HEK293T (cell line): ENCODE results near the gene SDC4.

Experiments
- CTCF ChIA-PET: fragments of 350-600 bp; formaldehyde crosslinking; extraction: SDS; loops from one replicate; lab custom pipeline; 2021; ENCODE audit warnings: antibody characterized with exemption, inconsistent platforms; lab: Yijun Ruan, JAX
- POLR2A ChIA-PET: fragments of 350-600 bp; formaldehyde crosslinking; extraction: SDS; loops from one replicate; lab custom pipeline; 2020; ENCODE audit warnings: antibody characterized with exemption, inconsistent platforms; lab: Yijun Ruan, JAX
- DNase-seq: peaks from one replicate; pipeline ENCODE4 v3.0.0; 2012; ENCODE audit warnings: mixed read lengths; ENCODE audit errors: extremely low spot score
- ARNT ChIP-seq: fragments of 450-650 bp; IDR thresholded peaks from 2 replicates; pipeline ENCODE4 v1.6.1; 2017; ENCODE audit warnings: mild to moderate bottlenecking
- BHLHE40 ChIP-seq: fragments of 450-650 bp; IDR thresholded peaks from 2 replicates; pipeline ENCODE4 v1.6.1; 2016; ENCODE audit warnings: mild to moderate bottlenecking, moderate library complexity, borderline replicate concordance
- CTBP1 ChIP-seq: fragments of 450-650 bp; IDR thresholded peaks from 2 replicates; pipeline ENCODE4 v1.6.1; 2016; ENCODE audit warnings: borderline replicate concordance
- ELF4 ChIP-seq: fragments of 450-650 bp; IDR thresholded peaks from 2 replicates; pipeline ENCODE4 v1.6.1; 2017; ENCODE audit warnings: antibody characterized with exemption
- FOXA1 ChIP-seq: fragments of 450-650 bp; IDR thresholded peaks from 2 replicates; pipeline ENCODE4 v1.6.1; 2016; ENCODE audit warnings: mild to moderate bottlenecking
- FOXK2 ChIP-seq: fragments of 450-650 bp; IDR thresholded peaks from 2 replicates; pipeline ENCODE4 v1.6.1; 2016; ENCODE audit warnings: mild to moderate bottlenecking
- FOXM1 ChIP-seq: fragments of 450-650 bp; IDR thresholded peaks from 2 replicates; pipeline ENCODE4 v1.6.1; 2017; ENCODE audit warnings: mild to moderate bottlenecking, borderline replicate concordance
- HDGF ChIP-seq: fragments of 450-650 bp; IDR thresholded peaks from 2 replicates; pipeline ENCODE4 v1.6.1; 2017; ENCODE audit warnings: antibody characterized with exemption, borderline replicate concordance
- L3MBTL2 ChIP-seq: fragments of 450-650 bp; conservative IDR thresholded peaks from 2 replicates; pipeline ENCODE4 v1.6.1; 2016; ENCODE audit warnings: mild to moderate bottlenecking
- LEF1 ChIP-seq: fragments of 450-650 bp; IDR thresholded peaks from 2 replicates; pipeline ENCODE4 v1.6.1; 2017; ENCODE audit warnings: mild to moderate bottlenecking, borderline replicate concordance
- NFRKB ChIP-seq: fragments of 450-650 bp; IDR thresholded peaks from 2 replicates; pipeline ENCODE4 v1.6.1; 2016; ENCODE audit warnings: mild to moderate bottlenecking, moderate library complexity
- SP1 ChIP-seq: fragments of 450-650 bp; IDR thresholded peaks from 2 replicates; pipeline ENCODE4 v1.6.1; 2017
- SUZ12 ChIP-seq: fragments of 450-650 bp; IDR thresholded peaks from 2 replicates; pipeline ENCODE4 v1.6.1; 2016; ENCODE audit warnings: mild to moderate bottlenecking
- TARDBP ChIP-seq: fragments of 450-650 bp; IDR thresholded peaks from 2 replicates; pipeline ENCODE4 v1.6.1; 2016
- ZNF384 ChIP-seq: fragments of 450-650 bp; IDR thresholded peaks from 2 replicates; pipeline ENCODE4 v1.6.1; 2016
- TF ChIP-seq, protein P1 (sequence below): fragments of 450-650 bp; IDR thresholded peaks from 2 replicates; pipeline ENCODE4 v1.6.1; 2016

The SDC4 gene

DNA sequence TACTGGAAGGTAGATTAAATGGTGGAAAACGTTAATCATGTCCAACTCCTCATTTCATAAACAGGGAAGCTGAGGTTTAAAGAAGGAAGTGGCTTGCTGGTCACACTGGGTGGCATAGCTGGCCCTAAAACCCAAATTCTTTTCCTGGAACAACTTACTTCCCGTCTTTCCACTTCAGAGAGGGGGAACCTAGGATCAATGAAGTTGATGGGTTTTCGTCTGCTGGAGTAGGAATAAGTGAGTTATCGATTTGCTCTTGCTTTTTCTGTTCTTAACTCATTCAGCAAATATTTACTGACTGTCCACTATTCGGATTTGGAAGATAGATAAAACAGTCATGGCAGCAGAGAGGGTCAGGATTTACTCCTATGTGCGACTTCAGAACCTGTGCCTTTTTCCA, 13.6 kb upstream of the SDC4 start:
- TF ChIP-seq ARNT (no peak), SP1 (no peak), FOXA1 (no peak), BHLHE40 (no peak), FOXK2 (no peak), NFRKB (no peak), HDGF (no peak), SUZ12 (no peak), LEF1 (no peak), L3MBTL2 (no peak), ZNF384 (no peak), TARDBP (no peak), FOXM1 (no peak)
- TF ChIP-seq, protein P1, sequence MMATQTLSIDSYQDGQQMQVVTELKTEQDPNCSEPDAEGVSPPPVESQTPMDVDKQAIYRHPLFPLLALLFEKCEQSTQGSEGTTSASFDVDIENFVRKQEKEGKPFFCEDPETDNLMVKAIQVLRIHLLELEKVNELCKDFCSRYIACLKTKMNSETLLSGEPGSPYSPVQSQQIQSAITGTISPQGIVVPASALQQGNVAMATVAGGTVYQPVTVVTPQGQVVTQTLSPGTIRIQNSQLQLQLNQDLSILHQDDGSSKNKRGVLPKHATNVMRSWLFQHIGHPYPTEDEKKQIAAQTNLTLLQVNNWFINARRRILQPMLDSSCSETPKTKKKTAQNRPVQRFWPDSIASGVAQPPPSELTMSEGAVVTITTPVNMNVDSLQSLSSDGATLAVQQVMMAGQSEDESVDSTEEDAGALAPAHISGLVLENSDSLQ = no peak
- ChIA-PET POLR2A (interaction anchor here (1.8 to 2.9 kb wide), 4 partner anchors 12 to 75 kb away, joined by 7 to 25 read pairs (median 16); partner anchors contain the start of gene DBNDD2), CTCF (interaction anchor here (1.0 to 1.5 kb wide), 3 partner anchors 25 to 88 kb away, joined by 3 to 7 read pairs (median 5); no protein-coding TSS in a partner anchor)
- DNase-seq = no peak

DNA sequence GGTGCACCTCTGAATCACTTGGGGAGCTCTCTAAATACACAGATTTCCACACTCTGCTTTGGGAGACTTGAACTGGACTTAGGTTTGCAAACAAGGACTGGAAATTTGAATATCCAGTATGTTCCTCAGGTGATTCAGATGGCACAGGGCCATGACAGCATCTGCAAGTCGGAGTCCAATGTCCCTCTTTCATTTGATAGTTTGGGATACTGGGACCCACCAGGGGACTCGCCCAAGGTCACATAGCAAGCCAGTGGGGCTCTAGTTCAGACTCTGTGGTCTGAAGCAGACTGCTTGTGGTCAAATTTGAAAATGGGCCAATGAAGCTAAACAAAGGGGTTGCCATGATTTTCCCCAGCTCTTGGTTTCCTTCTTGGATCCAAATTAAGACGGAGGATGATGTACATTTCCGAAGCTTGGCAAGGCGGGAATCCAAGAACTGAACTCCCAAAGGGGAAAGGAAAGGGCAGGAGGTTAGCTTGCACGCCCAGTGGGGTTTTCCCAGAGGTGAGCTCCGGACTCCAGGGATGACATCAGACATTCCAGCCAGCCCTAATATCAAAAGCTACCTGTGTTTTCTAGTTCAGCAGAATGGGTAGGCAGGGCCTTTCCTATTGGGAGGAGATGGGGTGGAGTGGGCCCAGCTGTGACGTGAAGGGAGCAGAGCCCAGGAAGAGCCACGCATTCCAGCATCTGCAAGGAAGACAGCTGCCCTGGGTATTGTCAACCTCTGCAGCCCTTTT, 11.4 kb upstream of the SDC4 start:
- DNase-seq = no peak
- POLR2A ChIA-PET = interaction anchor here (1.3 kb wide), 1 partner anchor 14 kb away, joined by 3 read pairs; no protein-coding TSS in a partner anchor
- CTCF ChIA-PET = interaction anchor here (0.6 kb wide), 1 partner anchor 471 kb away, joined by 6 read pairs; no protein-coding TSS in a partner anchor

DNA sequence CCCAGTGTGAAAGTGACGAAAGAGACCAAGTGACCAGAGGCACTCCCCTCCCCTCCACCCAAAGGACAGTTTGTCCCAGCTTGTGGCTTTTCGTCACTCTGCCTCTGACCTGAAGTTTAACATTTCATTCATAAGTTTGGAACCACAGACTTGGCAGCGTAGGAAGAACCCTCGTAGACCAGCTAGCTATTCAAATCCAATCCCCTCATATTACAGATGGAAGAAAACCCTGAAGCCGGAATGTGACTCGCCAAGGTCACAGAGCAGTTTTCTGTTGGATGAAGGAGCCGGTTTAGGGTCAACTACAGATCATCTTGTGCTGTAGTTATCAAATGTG, 10.8 kb upstream of the SDC4 start:
- TF ChIP-seq, protein P1 = no peak
- TF ChIP-seq BHLHE40 (no peak), ELF4 (no peak), NFRKB (no peak), FOXK2 (no peak), L3MBTL2 (no peak), ARNT (no peak), SP1 (no peak), SUZ12 (no peak), LEF1 (no peak), CTBP1 (no peak), ZNF384 (no peak), FOXA1 (no peak), HDGF (no peak), TARDBP (no peak), FOXM1 (no peak)
- no peak for DNase-seq
- CTCF ChIA-PET = no interaction called here
- POLR2A ChIA-PET = interaction anchor here (1.3 kb wide), 1 partner anchor 15 kb away, joined by 3 read pairs; no protein-coding TSS in a partner anchor

More for the DNA sequence above, 11.4 kb upstream of the SDC4 start:
- TF ChIP-seq FOXM1 = no peak

DNA sequence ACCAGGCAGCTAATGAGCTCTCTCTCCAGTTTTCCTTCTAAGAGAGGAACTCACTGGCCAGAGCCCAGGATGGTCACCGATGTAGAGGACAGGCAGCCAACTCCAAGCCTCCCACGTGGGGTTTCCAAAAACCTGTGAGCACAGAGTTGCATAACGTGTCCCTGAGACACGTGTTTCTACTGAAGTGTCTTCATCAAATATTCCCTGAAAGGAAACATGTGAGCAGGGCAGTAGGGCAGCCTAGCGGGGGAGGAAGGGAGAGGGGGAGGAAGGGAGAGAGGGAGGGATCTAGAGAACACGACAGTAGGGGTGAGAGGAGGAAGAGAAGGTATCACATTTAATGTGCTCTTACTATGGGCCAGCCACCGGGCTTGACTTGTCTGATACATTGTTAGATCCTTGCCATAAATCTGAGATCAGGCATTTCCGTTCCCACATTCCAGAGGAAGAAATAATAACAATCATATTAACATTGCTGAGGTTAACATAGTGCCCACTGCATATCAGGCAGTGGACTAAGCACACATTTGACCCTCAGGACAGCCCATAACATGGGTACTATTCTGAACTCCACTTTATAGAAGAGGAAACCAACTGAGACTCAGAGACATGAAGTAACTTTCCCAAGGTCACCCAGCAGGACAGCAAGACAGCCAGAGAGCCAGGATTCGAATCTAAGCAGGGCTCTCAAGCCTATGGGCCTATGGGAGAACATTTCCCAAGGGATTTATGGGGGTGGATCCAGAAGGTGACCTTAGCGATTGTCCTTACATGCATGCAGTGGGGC, 10.3 kb upstream of the SDC4 start:
- DNase-seq = no peak
- ChIA-PET CTCF (no interaction called here), POLR2A (no interaction called here)
- TF ChIP-seq ELF4 (no peak), ARNT (no peak), HDGF (no peak)

DNA sequence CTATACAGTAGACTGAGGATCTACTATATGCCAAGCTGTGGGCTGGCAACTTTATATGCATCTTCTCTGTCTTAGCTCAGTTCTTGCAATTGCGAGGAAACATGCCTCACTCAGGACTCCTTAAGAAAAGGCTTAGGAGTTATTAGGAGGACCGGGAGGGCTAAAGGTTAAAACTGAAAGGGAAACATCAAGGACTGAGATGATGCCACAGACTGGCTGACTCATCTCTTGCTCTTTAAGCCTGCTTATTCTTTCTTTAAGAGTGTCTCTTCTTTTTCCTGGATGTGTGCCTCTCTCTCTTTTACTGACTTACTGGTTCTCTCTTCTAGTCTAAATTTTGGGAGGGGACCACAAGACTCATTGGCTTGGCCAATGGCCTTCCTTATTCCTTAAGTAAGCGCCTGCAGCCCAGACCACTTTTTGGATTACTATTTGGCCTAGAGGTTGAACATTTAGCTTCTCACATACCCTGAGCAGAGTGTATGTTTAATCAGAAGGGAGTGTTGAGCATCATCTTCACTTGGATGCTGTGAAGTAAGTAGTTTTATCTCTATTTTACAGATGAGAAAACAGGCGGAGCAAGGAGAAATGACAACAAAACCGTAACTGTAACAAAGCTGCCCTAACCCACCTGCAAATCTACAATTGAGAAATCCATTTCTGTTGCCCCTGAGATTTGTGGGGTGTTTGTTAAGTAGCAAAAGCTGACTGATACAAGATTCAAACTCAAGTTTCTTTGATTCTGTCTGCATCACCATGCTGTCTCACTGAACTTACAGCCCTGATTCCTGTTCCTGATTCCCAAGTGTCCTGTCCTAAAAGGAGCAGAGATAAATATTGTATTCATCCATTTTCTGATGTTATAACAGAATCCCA, 7.2 kb upstream of the SDC4 start:
- no peak for TF ChIP-seq L3MBTL2
- no peak for TF ChIP-seq SP1
- TF ChIP-seq ELF4 = no peak
- no peak for TF ChIP-seq LEF1
- no peak for TF ChIP-seq CTBP1
- no peak for TF ChIP-seq SUZ12
- TF ChIP-seq FOXM1 = no peak
- no peak for TF ChIP-seq BHLHE40
- no peak for TF ChIP-seq TARDBP
- POLR2A ChIA-PET = interaction anchor here (0.6 to 1.5 kb wide), 2 partner anchors 11 to 60 kb away, joined by 3 to 7 read pairs; partner anchors contain the start of gene PIGT
- DNase-seq = no peak
- CTCF ChIA-PET = no interaction called here
